ENCODE results near the gene WNK2.

Gene WNK2

DNA sequence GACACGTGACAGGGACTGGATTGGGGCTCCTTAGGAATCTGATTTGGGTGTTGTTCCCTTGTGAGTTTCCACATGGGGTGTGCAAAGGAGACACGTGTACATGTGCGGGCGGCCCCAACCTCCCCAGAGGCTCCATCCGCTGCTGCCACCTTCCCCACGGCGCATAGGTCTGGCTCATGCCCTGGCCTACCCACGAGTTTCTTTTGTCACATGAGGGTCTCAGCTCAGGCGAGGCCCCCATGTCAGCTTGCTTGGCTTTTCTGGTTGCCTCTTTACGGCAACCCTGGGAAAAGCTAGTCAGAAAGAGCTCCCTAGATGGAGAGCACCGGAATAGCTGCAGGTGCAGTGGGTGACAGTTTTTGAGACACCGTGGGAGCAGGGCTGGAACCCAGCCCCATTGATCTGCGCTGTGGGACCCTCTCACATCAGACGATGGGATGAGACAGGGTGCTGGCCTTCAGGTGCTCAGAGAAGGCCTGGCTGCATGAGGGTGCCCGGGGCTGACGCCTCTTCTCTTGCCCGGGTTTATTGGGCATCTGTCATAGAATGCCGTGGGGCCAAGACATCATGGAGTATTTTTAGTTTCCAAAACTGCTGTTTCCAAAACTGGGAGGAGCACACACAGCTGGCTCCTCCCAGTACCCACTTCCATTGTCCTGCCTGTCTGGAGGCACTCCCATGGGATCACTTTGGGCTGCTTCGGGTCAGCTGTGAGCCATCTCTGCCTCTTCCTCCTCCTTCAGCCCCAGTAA, 107.8 kb downstream of the WNK2 start:
- CTCF ChIA-PET: interaction anchor here (0.6 to 0.9 kb wide), 2 partner anchors 41 to 135 kb away, joined by 3 to 4 read pairs; no protein-coding TSS in a partner anchor
- POLR2A ChIA-PET: no interaction called here
- TF ChIP-seq ZNF248 (tag by site-specific recombination; IDR thresholded peaks at IDR 0.05) (no peak), ZIC2 (tag by site-specific recombination; IDR thresholded peaks at IDR 0.05) (no peak), ZNF16 (tag by site-specific recombination; IDR thresholded peaks at IDR 0.05; ENCODE audit: low read depth) (no peak), ZNF214 (tag by site-specific recombination; IDR thresholded peaks at IDR 0.05; ENCODE audit: borderline replicate concordance) (no peak), BCL11A (tag by site-specific recombination; IDR thresholded peaks at IDR 0.05; ENCODE audit: low read depth) (no peak)
- peaks cover 0 to 4% of the 10 kb centered on the region in 2 experiments; a peak in 1 of 3 replicates for H3K36me3 ChIP-seq (ENCODE audit: control insufficient read depth in 2 of 2, insufficient read depth in 1 of 2, low read length in 2 of 2)
- no peaks in the 10 kb centered on the region for H3K4me1 ChIP-seq (ENCODE audit: control insufficient read depth, insufficient read depth, low read length)
- H3K4me3 ChIP-seq (ENCODE audit: low read depth, low read length): no peak overlapping the region
- H3K9me3 ChIP-seq (ENCODE audit: control insufficient read depth, insufficient read depth, low read depth, low read length): no peaks in the 10 kb centered on the region
- H3K27ac ChIP-seq (ENCODE audit: extremely low read depth, low read depth, low read length): no peak overlapping the region

DNA sequence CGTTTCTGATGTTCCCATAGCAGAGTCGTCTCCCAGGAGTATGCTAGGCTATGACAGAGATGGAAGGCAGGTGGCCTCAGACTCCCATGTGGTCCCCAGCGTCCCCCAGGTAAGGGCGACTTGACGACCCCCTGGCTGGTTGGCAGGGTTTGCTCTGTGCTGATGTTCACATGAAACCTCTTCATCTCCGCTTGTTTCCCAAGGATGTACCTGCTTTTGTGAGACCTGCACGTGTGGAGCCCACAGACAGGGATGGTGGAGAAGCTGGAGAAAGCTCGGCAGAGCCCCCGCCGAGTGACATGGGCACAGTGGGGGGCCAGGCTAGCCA, 108.3 kb downstream of the WNK2 start:
- H3K4me3 ChIP-seq (ENCODE audit: low read depth, low read length): no peak overlapping the region
- H3K27ac ChIP-seq (ENCODE audit: extremely low read depth, low read depth, low read length): no peak overlapping the region
- TF ChIP-seq SCRT2 (tag by site-specific recombination; IDR thresholded peaks at IDR 0.05): no peak
- no peak for TF ChIP-seq PRDM10 (tag by site-specific recombination; IDR thresholded peaks at IDR 0.05)
- no peak for TF ChIP-seq ZNF529 (tag by site-specific recombination; IDR thresholded peaks at IDR 0.05; ENCODE audit: insufficient replicate concordance)
- TF ChIP-seq ZNF830 (tag by site-specific recombination; IDR thresholded peaks at IDR 0.05; ENCODE audit: low read depth): no peak
- TF ChIP-seq ZFP69B (tag by site-specific recombination; IDR thresholded peaks at IDR 0.05): no peak
- no peak for TF ChIP-seq ZNF701 (tag by site-specific recombination; IDR thresholded peaks at IDR 0.05)
- ChIA-PET POLR2A (no interaction called here), CTCF (interaction anchor here (0.6 kb wide), 1 partner anchor 41 kb away, joined by 3 read pairs; no protein-coding TSS in a partner anchor)
- peaks cover 0 to 4% of the 10 kb centered on the region in 2 experiments; a peak in 1 of 3 replicates for H3K36me3 ChIP-seq (ENCODE audit: control insufficient read depth in 2 of 2, insufficient read depth in 1 of 2, low read length in 2 of 2)
- H3K4me1 ChIP-seq (ENCODE audit: control insufficient read depth, insufficient read depth, low read length): no peaks in the 10 kb centered on the region
- no peaks in the 10 kb centered on the region for H3K9me3 ChIP-seq (ENCODE audit: control insufficient read depth, insufficient read depth, low read depth, low read length)

DNA sequence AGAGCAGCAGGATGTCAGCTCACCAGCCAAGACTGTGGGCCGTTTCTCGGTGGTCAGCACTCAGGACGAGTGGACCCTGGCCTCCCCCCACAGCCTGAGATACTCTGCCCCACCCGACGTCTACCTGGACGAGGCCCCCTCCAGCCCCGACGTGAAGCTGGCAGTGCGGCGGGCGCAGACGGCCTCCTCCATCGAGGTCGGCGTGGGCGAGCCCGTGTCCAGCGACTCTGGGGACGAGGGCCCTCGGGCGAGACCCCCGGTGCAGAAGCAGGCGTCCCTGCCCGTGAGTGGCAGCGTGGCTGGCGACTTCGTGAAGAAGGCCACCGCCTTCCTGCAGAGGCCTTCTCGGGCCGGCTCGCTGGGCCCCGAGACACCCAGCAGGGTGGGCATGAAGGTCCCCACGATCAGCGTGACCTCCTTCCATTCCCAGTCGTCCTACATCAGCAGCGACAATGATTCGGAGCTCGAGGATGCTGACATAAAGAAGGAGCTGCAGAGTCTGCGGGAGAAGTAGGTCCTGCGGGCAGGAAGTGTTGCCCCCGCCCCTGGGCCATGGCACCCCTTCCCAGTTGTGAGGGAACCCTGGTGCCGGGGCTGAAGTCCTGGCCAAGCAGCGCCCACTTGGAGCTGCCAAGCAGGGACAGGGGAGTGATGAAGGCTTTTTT, 108.9 kb downstream of the WNK2 start:
- H3K9me3 ChIP-seq (ENCODE audit: control insufficient read depth, insufficient read depth, low read depth, low read length): no peaks in the 10 kb centered on the region
- ChIA-PET CTCF (interaction anchor here (0.6 kb wide), 1 partner anchor 214 kb away, joined by 3 read pairs; no protein-coding TSS in a partner anchor), POLR2A (no interaction called here)
- H3K36me3 ChIP-seq (ENCODE audit: control insufficient read depth in 2 of 2, insufficient read depth in 1 of 2, low read length in 2 of 2): peaks cover 0 to 4% of the 10 kb centered on the region in 2 experiments; a peak in 1 of 3 replicates
- H3K27ac ChIP-seq (ENCODE audit: extremely low read depth, low read depth, low read length): no peak overlapping the region
- H3K4me1 ChIP-seq (ENCODE audit: control insufficient read depth, insufficient read depth, low read length): no peaks in the 10 kb centered on the region
- no peak overlapping the region for H3K4me3 ChIP-seq (ENCODE audit: low read depth, low read length)
- no peak for TF ChIP-seq ZNF175 (tag by site-specific recombination; IDR thresholded peaks at IDR 0.05)
- no peak for TF ChIP-seq ZNF2 (tag by site-specific recombination; IDR thresholded peaks at IDR 0.05)
- TF ChIP-seq ZNF747 (tag by site-specific recombination; IDR thresholded peaks at IDR 0.05): no peak
- TF ChIP-seq, protein P1, sequence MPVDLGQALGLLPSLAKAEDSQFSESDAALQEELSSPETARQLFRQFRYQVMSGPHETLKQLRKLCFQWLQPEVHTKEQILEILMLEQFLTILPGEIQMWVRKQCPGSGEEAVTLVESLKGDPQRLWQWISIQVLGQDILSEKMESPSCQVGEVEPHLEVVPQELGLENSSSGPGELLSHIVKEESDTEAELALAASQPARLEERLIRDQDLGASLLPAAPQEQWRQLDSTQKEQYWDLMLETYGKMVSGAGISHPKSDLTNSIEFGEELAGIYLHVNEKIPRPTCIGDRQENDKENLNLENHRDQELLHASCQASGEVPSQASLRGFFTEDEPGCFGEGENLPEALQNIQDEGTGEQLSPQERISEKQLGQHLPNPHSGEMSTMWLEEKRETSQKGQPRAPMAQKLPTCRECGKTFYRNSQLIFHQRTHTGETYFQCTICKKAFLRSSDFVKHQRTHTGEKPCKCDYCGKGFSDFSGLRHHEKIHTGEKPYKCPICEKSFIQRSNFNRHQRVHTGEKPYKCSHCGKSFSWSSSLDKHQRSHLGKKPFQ (tag by site-specific recombination; IDR thresholded peaks at IDR 0.05): no peak
- TF ChIP-seq, protein P2, sequence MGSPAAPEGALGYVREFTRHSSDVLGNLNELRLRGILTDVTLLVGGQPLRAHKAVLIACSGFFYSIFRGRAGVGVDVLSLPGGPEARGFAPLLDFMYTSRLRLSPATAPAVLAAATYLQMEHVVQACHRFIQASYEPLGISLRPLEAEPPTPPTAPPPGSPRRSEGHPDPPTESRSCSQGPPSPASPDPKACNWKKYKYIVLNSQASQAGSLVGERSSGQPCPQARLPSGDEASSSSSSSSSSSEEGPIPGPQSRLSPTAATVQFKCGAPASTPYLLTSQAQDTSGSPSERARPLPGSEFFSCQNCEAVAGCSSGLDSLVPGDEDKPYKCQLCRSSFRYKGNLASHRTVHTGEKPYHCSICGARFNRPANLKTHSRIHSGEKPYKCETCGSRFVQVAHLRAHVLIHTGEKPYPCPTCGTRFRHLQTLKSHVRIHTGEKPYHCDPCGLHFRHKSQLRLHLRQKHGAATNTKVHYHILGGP (tag by site-specific recombination; IDR thresholded peaks at IDR 0.05): no peak
- TF ChIP-seq TCF7L2 (IDR thresholded peaks at IDR 0.05; ENCODE audit: borderline replicate concordance, low read depth, low read length): no peak
- TF ChIP-seq ZNF433 (tag by site-specific recombination; IDR thresholded peaks at IDR 0.05; ENCODE audit: low read depth): no peak
- no peak for TF ChIP-seq ZNF214 (tag by site-specific recombination; IDR thresholded peaks at IDR 0.05; ENCODE audit: borderline replicate concordance)
- no peak for TF ChIP-seq ZNF16 (tag by site-specific recombination; IDR thresholded peaks at IDR 0.05; ENCODE audit: low read depth)
- TF ChIP-seq ZNF146 (tag by site-specific recombination; IDR thresholded peaks at IDR 0.05): no peak
- no peak for TF ChIP-seq CTCF (tag by site-specific recombination; IDR thresholded peaks at IDR 0.05)
- no peak for TF ChIP-seq ZNF132 (tag by site-specific recombination; IDR thresholded peaks at IDR 0.05; ENCODE audit: borderline replicate concordance)
- TF ChIP-seq ZNF514 (tag by site-specific recombination; IDR thresholded peaks at IDR 0.05): no peak

Measured in HEK293 (cell line).